Fibroblast of lung (primary cell): Measurements from ENCODE around the gene COL1A1. TPM values are rescaled to one million over a fixed set of nuclear protein-coding genes. Genes with fewer than 3 reads are reported as not detected.

Experiments
- DNase-seq, 2 donors: peaks; one replicate each; pipeline versions ENCODE4 v3.0.0 to v3.0.0-alpha.2; 2010; ENCODE audit warnings: low read depth in 2 of 2
- H2AFZ ChIP-seq: 2 replicates; pipeline ENCODE4 v1.5.1; 2012; ENCODE audit warnings: low read length, control low read depth, inconsistent platforms
- H3K27ac ChIP-seq: 2 replicates; pipeline ENCODE4 v1.5.1; 2011; ENCODE audit warnings: low read length, control low read depth; ENCODE audit not compliant: insufficient read depth
- H3K27me3 ChIP-seq: 2 replicates; pipeline ENCODE4 v1.5.1; 2011; ENCODE audit warnings: mild to moderate bottlenecking, low read length; ENCODE audit not compliant: control insufficient read depth, insufficient read depth
- H3K36me3 ChIP-seq: 2 replicates; pipeline ENCODE4 v1.5.1; 2011; ENCODE audit warnings: low read length; ENCODE audit not compliant: control insufficient read depth, insufficient read depth
- H3K4me1 ChIP-seq: 2 replicates; pipeline ENCODE4 v1.5.1; 2011; ENCODE audit warnings: low read length; ENCODE audit not compliant: control insufficient read depth, insufficient read depth; ENCODE audit errors: extremely low read depth
- H3K4me2 ChIP-seq: 2 replicates; pipeline ENCODE4 v1.5.1; 2011; ENCODE audit warnings: low read length, control low read depth; ENCODE audit not compliant: insufficient read depth; ENCODE audit errors: extremely low read depth
- H3K4me3 ChIP-seq, 4 experiments: fragments of 200-600 bp in 1 of 4; sonication (generic) in 1 of 4; replicated peaks in 1 of 4; 2 replicates each; pipeline ENCODE4 v1.5.1; 2011 to 2016; ENCODE audit warnings: low read length in 4 of 4, low read depth in 3 of 4, mild to moderate bottlenecking in 3 of 4, control low read depth in 2 of 4, inconsistent platforms in 1 of 4, mixed read lengths in 1 of 4; ENCODE audit not compliant: insufficient read depth in 1 of 4; ENCODE audit errors: control extremely low read depth in 1 of 4
- H3K79me2 ChIP-seq: 2 replicates; pipeline ENCODE4 v1.5.1; 2012; ENCODE audit warnings: mild to moderate bottlenecking, low read length, inconsistent platforms; ENCODE audit not compliant: control insufficient read depth, insufficient read depth
- H3K9ac ChIP-seq: 2 replicates; pipeline ENCODE4 v1.5.1; 2011; ENCODE audit warnings: mild to moderate bottlenecking, low read length, control low read depth; ENCODE audit not compliant: insufficient read depth
- H3K9me3 ChIP-seq: 2 replicates; pipeline ENCODE4 v1.5.1; 2012; ENCODE audit warnings: low read depth, low read length; ENCODE audit not compliant: control insufficient read depth, insufficient read depth
- H4K20me1 ChIP-seq: 2 replicates; pipeline ENCODE4 v1.5.1; 2011; ENCODE audit warnings: low read length; ENCODE audit not compliant: control insufficient read depth, insufficient read depth; ENCODE audit errors: extremely low read depth
- CTCF ChIP-seq, 2 donors: IDR thresholded peaks in 1 of 2; conservative IDR thresholded peaks in 1 of 2; 1 replicate in 1 of 2; 2 replicates in 1 of 2; pipeline ENCODE4 v1.5.1; 2011 to 2012; ENCODE audit warnings: low read length in 2 of 2, control low read depth in 1 of 2, inconsistent platforms in 1 of 2, low read depth in 1 of 2, mild to moderate bottlenecking in 1 of 2
- EZH2 ChIP-seq: IDR thresholded peaks from 2 replicates; pipeline ENCODE4 v1.5.1; 2012; ENCODE audit warnings: low read length, control low read depth, mild to moderate bottlenecking; ENCODE audit errors: missing control alignments
- polyA plus RNA-seq, 2 donors: library from polyadenylated mRNA; depleted of rRNA in 1 of 2; stranded (reverse) in 1 of 2; unstranded in 1 of 2; fragments of >200 nt; gene quantifications; 2 replicates each; pipeline ENCODE4 v1.2.1, GENCODE V29; 2011 to 2012; ENCODE audit warnings: missing spikeins in 1 of 2
- total RNA-seq: library from RNA; depleted of rRNA; stranded (reverse); fragments of >200 nt; gene quantifications from 2 replicates; pipeline ENCODE4 v1.2.1, GENCODE V29; 2014

COL1A1 gene
- total and polyA plus RNA-seq, 2 donors (not counting 1 experiment from before 2014, with no cell fraction given) = 541 to 584 TPM

GRCh38 chr17:50169881-50170459 lies 31.5 kb downstream of the COL1A1 start:
- Histone ChIP-seq H2AFZ (no peak overlapping the region), H4K20me1 (no peaks in the 10 kb centered on the region), H3K4me3 (no peak overlapping the region), H3K27me3 (no peaks in the 10 kb centered on the region), H3K4me1 (peaks cover 19% of the 10 kb centered on the region), H3K9ac (no peak overlapping the region), H3K36me3 (no peaks in the 10 kb centered on the region), H3K27ac (no peak overlapping the region), H3K9me3 (no peaks in the 10 kb centered on the region), H3K4me2 (no peak overlapping the region), H3K79me2 (no peaks in the 10 kb centered on the region)
- TF ChIP-seq CTCF (conservative IDR thresholded peaks at IDR 0.05 in 1 of 2, IDR thresholded peaks at IDR 0.05 in 1 of 2; ENCODE audit: low read depth in 1 of 2, low read length in 2 of 2) = no peak
- TF ChIP-seq EZH2 = no peak
- DNase-seq = no peak

GRCh38 chr17:50169121-50169764 lies 32.2 kb downstream of the COL1A1 start:
- no peaks in the 10 kb centered on the region for H3K79me2 ChIP-seq
- H2AFZ ChIP-seq = no peak overlapping the region
- peaks cover 19% of the 10 kb centered on the region for H3K4me1 ChIP-seq
- no peaks in the 10 kb centered on the region for H3K9me3 ChIP-seq
- TF ChIP-seq CTCF (conservative IDR thresholded peaks at IDR 0.05 in 1 of 2, IDR thresholded peaks at IDR 0.05 in 1 of 2; ENCODE audit: low read depth in 1 of 2, low read length in 2 of 2) = peak; percentile 87 to 92
- TF ChIP-seq EZH2 = no peak
- no peak overlapping the region for H3K9ac ChIP-seq
- no peak overlapping the region for H3K4me2 ChIP-seq
- no peak overlapping the region for H3K4me3 ChIP-seq
- H3K36me3 ChIP-seq = no peaks in the 10 kb centered on the region
- no peak overlapping the region for H3K27ac ChIP-seq
- peak; percentile 67 to 82 for DNase-seq
- no peaks in the 10 kb centered on the region for H3K27me3 ChIP-seq
- no peaks in the 10 kb centered on the region for H4K20me1 ChIP-seq

GRCh38 chr17:50168319-50168718 lies 33.1 kb downstream of the COL1A1 start:
- Histone ChIP-seq H3K79me2 (no peaks in the 10 kb centered on the region), H3K27ac (no peak overlapping the region), H3K4me3 (no peak overlapping the region), H3K4me2 (no peak overlapping the region), H4K20me1 (no peaks in the 10 kb centered on the region), H3K9me3 (no peaks in the 10 kb centered on the region), H3K36me3 (no peaks in the 10 kb centered on the region), H3K4me1 (peaks cover 15% of the 10 kb centered on the region), H3K9ac (no peak overlapping the region), H2AFZ (no peak overlapping the region), H3K27me3 (no peaks in the 10 kb centered on the region)
- no peak for DNase-seq
- TF ChIP-seq EZH2 (no peak), CTCF (conservative IDR thresholded peaks at IDR 0.05 in 1 of 2, IDR thresholded peaks at IDR 0.05 in 1 of 2; ENCODE audit: low read depth in 1 of 2, low read length in 2 of 2) (no peak)
